Measurements from ENCODE around the gene KIDINS220. TPM values are rescaled to one million over a fixed set of nuclear protein-coding genes. Genes with fewer than 3 reads are reported as not detected.

Gene KIDINS220
- total RNA-seq, 2 experiments from 2014 or later, result 38.0 to 39.4 TPM

- Mint-ChIP-seq H3K4me1 (peaks cover 3% of the 10 kb centered on the region), H3K27ac (no peak overlapping the region), H3K9me3 (peaks cover 1% of the 10 kb centered on the region), H3K4me3 (no peak overlapping the region), H3K36me3 (no peaks in the 10 kb centered on the region), H3K27me3 (peaks cover 5% of the 10 kb centered on the region)
- POLR2A ChIA-PET, result no interaction called here
- ATAC-seq (ENCODE audit: low read depth), result no peak
- DNase-seq, result no peak
These were observed 132.5 kb downstream of the KIDINS220 start for GRCh38 chr2:8704906-8705305.

- Mint-ChIP-seq H3K27ac (no peak overlapping the region), H3K4me1 (no peaks in the 10 kb centered on the region), H3K9me3 (no peaks in the 10 kb centered on the region), H3K27me3 (no peaks in the 10 kb centered on the region), H3K36me3 (no peaks in the 10 kb centered on the region), H3K4me3 (no peak overlapping the region)
- DNase-seq, result no peak
- POLR2A ChIA-PET, result no interaction called here
- ATAC-seq (ENCODE audit: low read depth), result no peak
These were observed 135.6 kb downstream of the KIDINS220 start for GRCh38 chr2:8701681-8702379.

- Mint-ChIP-seq H3K27ac (no peak overlapping the region), H3K4me1 (no peaks in the 10 kb centered on the region), H3K27me3 (no peaks in the 10 kb centered on the region), H3K9me3 (no peaks in the 10 kb centered on the region), H3K4me3 (no peak overlapping the region), H3K36me3 (no peaks in the 10 kb centered on the region)
- ATAC-seq (ENCODE audit: low read depth), result no peak
- DNase-seq, result no peak
- POLR2A ChIA-PET, result no interaction called here
These were observed 137.6 kb downstream of the KIDINS220 start for GRCh38 chr2:8699839-8700238.

GRCh38 chr2:8697190-8697589 lies 140.2 kb downstream of the KIDINS220 start:
- no peaks in the 10 kb centered on the region for H3K36me3 Mint-ChIP-seq
- no peak overlapping the region for H3K27ac Mint-ChIP-seq
- no peak for ATAC-seq (ENCODE audit: low read depth)
- H3K4me3 Mint-ChIP-seq, result no peak overlapping the region
- POLR2A ChIA-PET, result no interaction called here
- peaks cover 9% of the 10 kb centered on the region for H3K27me3 Mint-ChIP-seq
- H3K4me1 Mint-ChIP-seq, result no peaks in the 10 kb centered on the region
- H3K9me3 Mint-ChIP-seq, result no peaks in the 10 kb centered on the region
- no peak for DNase-seq

GRCh38 chr2:8694737-8695136 lies 142.7 kb downstream of the KIDINS220 start:
- no peaks in the 10 kb centered on the region for H3K36me3 Mint-ChIP-seq
- no peak overlapping the region for H3K27ac Mint-ChIP-seq
- POLR2A ChIA-PET, result no interaction called here
- no peak for ATAC-seq (ENCODE audit: low read depth)
- no peak for DNase-seq
- H3K4me1 Mint-ChIP-seq, result no peaks in the 10 kb centered on the region
- no peaks in the 10 kb centered on the region for H3K9me3 Mint-ChIP-seq
- no peak overlapping the region for H3K4me3 Mint-ChIP-seq
- H3K27me3 Mint-ChIP-seq, result peaks cover 18% of the 10 kb centered on the region

GRCh38 chr2:8693157-8693821 lies 144.1 kb downstream of the KIDINS220 start:
- H3K9me3 Mint-ChIP-seq, result no peaks in the 10 kb centered on the region
- DNase-seq (peak; percentile 70), ATAC-seq (ENCODE audit: low read depth) (peak; percentile 72)
- POLR2A ChIA-PET, result interaction anchor here (1.3 kb wide), 1 partner anchor 11 kb away, joined by 4 read pairs; the partner anchor contains the start of gene ID2
- peak overlapping the region; percentile 66 for H3K4me3 Mint-ChIP-seq
- H3K27ac Mint-ChIP-seq, result no peak overlapping the region
- H3K27me3 Mint-ChIP-seq, result peaks cover 24% of the 10 kb centered on the region
- no peaks in the 10 kb centered on the region for H3K36me3 Mint-ChIP-seq
- H3K4me1 Mint-ChIP-seq, result no peaks in the 10 kb centered on the region

- no peak overlapping the region for H3K4me3 Mint-ChIP-seq
- H3K9me3 Mint-ChIP-seq, result no peaks in the 10 kb centered on the region
- no peak for DNase-seq
- H3K27ac Mint-ChIP-seq, result no peak overlapping the region
- H3K36me3 Mint-ChIP-seq, result no peaks in the 10 kb centered on the region
- POLR2A ChIA-PET, result interaction anchor here (1.3 kb wide), 1 partner anchor 11 kb away, joined by 4 read pairs; the partner anchor contains the start of gene ID2
- H3K27me3 Mint-ChIP-seq, result peaks cover 28% of the 10 kb centered on the region
- no peaks in the 10 kb centered on the region for H3K4me1 Mint-ChIP-seq
- ATAC-seq (ENCODE audit: low read depth), result no peak
These were observed 144.6 kb downstream of the KIDINS220 start for GRCh38 chr2:8692783-8693156.

GRCh38 chr2:8691859-8692437 lies 145.5 kb downstream of the KIDINS220 start:
- Mint-ChIP-seq H3K27ac (no peak overlapping the region), H3K36me3 (no peaks in the 10 kb centered on the region), H3K9me3 (no peaks in the 10 kb centered on the region), H3K27me3 (peaks cover 28% of the 10 kb centered on the region), H3K4me1 (no peaks in the 10 kb centered on the region), H3K4me3 (no peak overlapping the region)
- DNase-seq, result no peak
- no peak for ATAC-seq (ENCODE audit: low read depth)
- POLR2A ChIA-PET, result no interaction called here

- H3K27ac Mint-ChIP-seq, result peak overlapping the region; percentile 15
- POLR2A ChIA-PET, result interaction anchor here (0.6 to 2.3 kb wide), 11 partner anchors 142 to 1258 kb away, joined by 3 to 26 read pairs (median 4); no protein-coding TSS in a partner anchor
- H3K4me3 Mint-ChIP-seq, result peak overlapping the region; percentile 44
- peak; percentile 11 for ATAC-seq (ENCODE audit: low read depth)
- H3K9me3 Mint-ChIP-seq, result no peaks in the 10 kb centered on the region
- H3K4me1 Mint-ChIP-seq, result peaks cover 13% of the 10 kb centered on the region
- H3K27me3 Mint-ChIP-seq, result peaks cover 10% of the 10 kb centered on the region
- DNase-seq, result peak; percentile 94
- H3K36me3 Mint-ChIP-seq, result peaks cover 22% of the 10 kb centered on the region
These were observed 151.6 kb downstream of the KIDINS220 start for GRCh38 chr2:8685697-8686358.

GRCh38 chr2:8684878-8685696 lies 152.3 kb downstream of the KIDINS220 start:
- Mint-ChIP-seq H3K4me3 (peak overlapping the region; percentile 99), H3K4me1 (peaks cover 16% of the 10 kb centered on the region), H3K27ac (peak overlapping the region; percentile 94), H3K9me3 (no peaks in the 10 kb centered on the region), H3K36me3 (peaks cover 22% of the 10 kb centered on the region), H3K27me3 (peaks cover 10% of the 10 kb centered on the region)
- DNase-seq (peak; percentile 74), ATAC-seq (ENCODE audit: low read depth) (peak; percentile 2)
- POLR2A ChIA-PET, result interaction anchor here (0.6 to 2.3 kb wide), 25 partner anchors 21 to 1257 kb away, joined by 3 to 26 read pairs (median 3); no protein-coding TSS in a partner anchor

- no peak for ATAC-seq (ENCODE audit: low read depth)
- DNase-seq, result no peak
- POLR2A ChIA-PET, result interaction anchor here (0.6 to 2.3 kb wide), 25 partner anchors 20 to 1256 kb away, joined by 3 to 26 read pairs (median 3); no protein-coding TSS in a partner anchor
- H3K27ac Mint-ChIP-seq, result peak overlapping the region; percentile 94
- peak overlapping the region; percentile 99 for H3K4me3 Mint-ChIP-seq
- peaks cover 22% of the 10 kb centered on the region for H3K36me3 Mint-ChIP-seq
- H3K9me3 Mint-ChIP-seq, result no peaks in the 10 kb centered on the region
- peaks cover 21% of the 10 kb centered on the region for H3K4me1 Mint-ChIP-seq
- peaks cover 8% of the 10 kb centered on the region for H3K27me3 Mint-ChIP-seq
These were observed 152.9 kb downstream of the KIDINS220 start for GRCh38 chr2:8684540-8684877.

GRCh38 chr2:8682719-8683667 lies 154.4 kb downstream of the KIDINS220 start:
- Mint-ChIP-seq H3K27ac (peak overlapping the region; percentile 98), H3K4me1 (peaks cover 24% of the 10 kb centered on the region), H3K36me3 (peaks cover 22% of the 10 kb centered on the region), H3K27me3 (peaks cover 4% of the 10 kb centered on the region), H3K4me3 (peak overlapping the region; percentile 99), H3K9me3 (no peaks in the 10 kb centered on the region)
- POLR2A ChIA-PET, result interaction anchor here (0.6 to 6.3 kb wide), 42 partner anchors 10 to 1818 kb away, joined by 3 to 122 read pairs (median 8); partner anchors contain the start of genes CMPK2 and KIDINS220
- no peak for ATAC-seq (ENCODE audit: low read depth)
- DNase-seq, result no peak

Data from activated naive CD8-positive, alpha-beta T cell treated with anti-CD3 and anti-CD28 coated beads, Interleukin-2, amount 10 ng/mL, durations not matched to agents 7 days and 5 days (primary cell).